MM.1S (cell line): ENCODE data around the gene MTHFD1L.

Experiments used
- DNase-seq: peaks from one replicate; pipeline ENCODE4 v3.0.0-alpha.2; 2015
- H2AFZ ChIP-seq: fragments of 300-600 bp; sonication (generic); 2 replicates; pipeline ENCODE4 v1.6.0; 2016; ENCODE audit warnings: antibody characterized with exemption, low read length
- H3F3A ChIP-seq: fragments of 300-600 bp; sonication (generic); 2 replicates; pipeline ENCODE4 v1.6.1; 2016; ENCODE audit warnings: mild to moderate bottlenecking, antibody characterized with exemption, low read length, moderate library complexity, mixed read lengths; ENCODE audit not compliant: insufficient read depth
- H3K27ac ChIP-seq: fragments of 300-600 bp; sonication (generic); 2 replicates; pipeline ENCODE4 v1.5.1; 2016; ENCODE audit warnings: mild to moderate bottlenecking, low read length
- H3K27me3 ChIP-seq: fragments of 300-600 bp; sonication (generic); replicated peaks from 2 replicates; pipeline ENCODE4 v1.6.0; 2016; ENCODE audit warnings: low read length; ENCODE audit not compliant: insufficient read depth
- H3K36me3 ChIP-seq: fragments of 300-600 bp; sonication (generic); replicated peaks from 2 replicates; pipeline ENCODE4 v1.6.1; 2016; ENCODE audit warnings: mild to moderate bottlenecking, low read length, mixed read lengths; ENCODE audit not compliant: insufficient read depth
- H3K4me1 ChIP-seq: fragments of 300-600 bp; sonication (generic); 2 replicates; pipeline ENCODE4 v1.6.1; 2016; ENCODE audit warnings: low read length, mixed read lengths
- H3K4me2 ChIP-seq: fragments of 300-600 bp; sonication (generic); 2 replicates; pipeline ENCODE4 v1.6.0; 2016; ENCODE audit warnings: low read depth, low read length
- H3K4me3 ChIP-seq: fragments of 300-600 bp; sonication (generic); 2 replicates; pipeline ENCODE4 v1.5.1; 2016; ENCODE audit warnings: low read length, mixed read lengths
- H3K79me2 ChIP-seq: fragments of 300-600 bp; sonication (generic); 2 replicates; pipeline ENCODE4 v1.6.1; 2016; ENCODE audit warnings: mixed run types, low read length, mixed read lengths
- H3K9ac ChIP-seq: fragments of 300-600 bp; sonication (generic); 2 replicates; pipeline ENCODE4 v1.6.1; 2016; ENCODE audit warnings: low read length, mixed read lengths
- H3K9me2 ChIP-seq: fragments of 300-600 bp; sonication (generic); replicated peaks from 2 replicates; pipeline ENCODE4 v1.6.1; 2016; ENCODE audit warnings: mild to moderate bottlenecking, low read length, mixed read lengths; ENCODE audit not compliant: insufficient read depth
- H3K9me3 ChIP-seq: fragments of 300-600 bp; sonication (generic); replicated peaks from 2 replicates; pipeline ENCODE4 v1.6.1; 2016; ENCODE audit warnings: mild to moderate bottlenecking, low read length, mixed read lengths; ENCODE audit not compliant: insufficient read depth
- H4K20me1 ChIP-seq: fragments of 300-600 bp; sonication (generic); 2 replicates; pipeline ENCODE4 v1.6.1; 2016; ENCODE audit warnings: mild to moderate bottlenecking, low read length, moderate library complexity, mixed read lengths; ENCODE audit not compliant: insufficient read depth
- EZH2 ChIP-seq: fragments of 300-600 bp; sonication (generic); optimal IDR thresholded peaks from 2 replicates; pipeline ENCODE3; 2017; ENCODE audit warnings: low read depth, mild to moderate bottlenecking, antibody characterized with exemption, low read length, mixed read lengths
- EZH2phosphoT487 ChIP-seq: fragments of 300-600 bp; sonication (generic); IDR thresholded peaks from 2 replicates; pipeline ENCODE4 v1.6.1; 2018; ENCODE audit warnings: antibody characterized with exemption, low read length
- TF ChIP-seq, protein P1 (sequence below): fragments of 300-600 bp; sonication (generic); IDR thresholded peaks from 2 replicates; pipeline ENCODE4 v1.5.1; 2016; ENCODE audit warnings: antibody characterized with exemption, low read length, mixed read lengths

The MTHFD1L gene

DNA sequence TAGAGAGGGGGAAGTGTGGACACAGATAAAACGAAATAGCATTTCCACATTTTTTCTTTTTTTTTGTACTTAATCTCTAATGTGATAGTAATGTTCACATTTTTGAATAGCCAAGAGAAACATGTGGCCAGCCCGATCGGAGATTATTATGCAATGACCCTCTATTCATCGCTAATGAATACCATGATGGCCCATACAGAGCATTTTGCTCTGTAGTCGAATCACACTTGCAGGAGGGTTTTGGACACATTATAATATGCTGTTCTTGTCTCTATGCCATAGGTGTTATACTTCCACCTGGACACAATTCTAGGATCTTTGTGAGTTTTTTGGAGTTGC, 60.1 kb downstream of the MTHFD1L start:
- Histone ChIP-seq H3K4me2 (no peak overlapping the region), H3K36me3 (no peaks in the 10 kb centered on the region)

GRCh38 chr6:150925976-150926375, 60.5 kb downstream of the MTHFD1L start:
- Histone ChIP-seq H3K36me3 (no peaks in the 10 kb centered on the region), H3K4me2 (no peak overlapping the region), H2AFZ (no peak overlapping the region), H3K9me3 (no peaks in the 10 kb centered on the region), H3K4me3 (no peak overlapping the region), H3K79me2 (no peaks in the 10 kb centered on the region), H3K27me3 (no peaks in the 10 kb centered on the region), H4K20me1 (no peaks in the 10 kb centered on the region), H3K9ac (no peak overlapping the region), H3F3A (no peaks in the 10 kb centered on the region), H3K4me1 (no peaks in the 10 kb centered on the region), H3K27ac (no peak overlapping the region), H3K9me2 (no peaks in the 10 kb centered on the region)
- TF ChIP-seq EZH2phosphoT487 (no peak), EZH2 (no peak)
- TF ChIP-seq, protein P1, sequence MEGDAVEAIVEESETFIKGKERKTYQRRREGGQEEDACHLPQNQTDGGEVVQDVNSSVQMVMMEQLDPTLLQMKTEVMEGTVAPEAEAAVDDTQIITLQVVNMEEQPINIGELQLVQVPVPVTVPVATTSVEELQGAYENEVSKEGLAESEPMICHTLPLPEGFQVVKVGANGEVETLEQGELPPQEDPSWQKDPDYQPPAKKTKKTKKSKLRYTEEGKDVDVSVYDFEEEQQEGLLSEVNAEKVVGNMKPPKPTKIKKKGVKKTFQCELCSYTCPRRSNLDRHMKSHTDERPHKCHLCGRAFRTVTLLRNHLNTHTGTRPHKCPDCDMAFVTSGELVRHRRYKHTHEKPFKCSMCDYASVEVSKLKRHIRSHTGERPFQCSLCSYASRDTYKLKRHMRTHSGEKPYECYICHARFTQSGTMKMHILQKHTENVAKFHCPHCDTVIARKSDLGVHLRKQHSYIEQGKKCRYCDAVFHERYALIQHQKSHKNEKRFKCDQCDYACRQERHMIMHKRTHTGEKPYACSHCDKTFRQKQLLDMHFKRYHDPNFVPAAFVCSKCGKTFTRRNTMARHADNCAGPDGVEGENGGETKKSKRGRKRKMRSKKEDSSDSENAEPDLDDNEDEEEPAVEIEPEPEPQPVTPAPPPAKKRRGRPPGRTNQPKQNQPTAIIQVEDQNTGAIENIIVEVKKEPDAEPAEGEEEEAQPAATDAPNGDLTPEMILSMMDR, result no peak
- DNase-seq, result no peak

More for the DNA sequence above, 60.1 kb downstream of the MTHFD1L start:
- H3K9me3 ChIP-seq, result no peaks in the 10 kb centered on the region
- H3K4me3 ChIP-seq, result no peak overlapping the region
- H3K27me3 ChIP-seq, result no peaks in the 10 kb centered on the region
- H3K27ac ChIP-seq, result no peak overlapping the region
- H3K79me2 ChIP-seq, result no peaks in the 10 kb centered on the region
- H2AFZ ChIP-seq, result no peak overlapping the region
- H3K4me1 ChIP-seq, result no peaks in the 10 kb centered on the region
- no peaks in the 10 kb centered on the region for H3F3A ChIP-seq
- no peak for DNase-seq
- no peaks in the 10 kb centered on the region for H3K9me2 ChIP-seq
- no peaks in the 10 kb centered on the region for H4K20me1 ChIP-seq
- TF ChIP-seq, protein P1, result no peak
- no peak for TF ChIP-seq EZH2phosphoT487
- TF ChIP-seq EZH2, result no peak
- H3K9ac ChIP-seq, result no peak overlapping the region

- Histone ChIP-seq H3K9ac (no peak overlapping the region), H3K4me1 (no peaks in the 10 kb centered on the region), H3K4me2 (no peak overlapping the region), H3F3A (no peaks in the 10 kb centered on the region), H3K9me3 (no peaks in the 10 kb centered on the region), H3K27ac (no peak overlapping the region), H4K20me1 (no peaks in the 10 kb centered on the region), H3K4me3 (no peak overlapping the region), H3K79me2 (no peaks in the 10 kb centered on the region), H3K36me3 (no peaks in the 10 kb centered on the region), H2AFZ (no peak overlapping the region), H3K27me3 (no peaks in the 10 kb centered on the region), H3K9me2 (no peaks in the 10 kb centered on the region)
- no peak for TF ChIP-seq EZH2
- TF ChIP-seq, protein P1, result peak; percentile 28
- no peak for DNase-seq
These were observed 63.4 kb downstream of the MTHFD1L start for GRCh38 chr6:150928882-150929281.

DNA sequence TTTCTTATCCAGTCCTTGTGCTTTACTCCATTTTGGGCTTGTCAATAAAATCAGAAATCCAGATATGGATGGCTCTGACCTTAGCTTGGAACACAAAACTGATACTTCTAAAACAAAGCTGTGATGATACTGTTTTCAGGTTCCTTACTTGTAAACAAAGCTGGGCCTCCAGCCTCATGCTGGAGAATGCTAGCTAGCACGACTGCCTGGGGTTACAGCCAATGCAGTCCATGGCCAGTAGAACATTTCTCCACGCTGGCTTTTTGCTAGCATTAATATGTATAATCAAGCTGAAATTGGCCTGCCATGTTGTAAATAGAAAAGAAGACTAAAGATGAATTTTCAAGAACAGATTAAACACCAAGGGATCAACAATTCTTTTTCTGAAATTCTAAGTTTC, 63.9 kb downstream of the MTHFD1L start:
- Histone ChIP-seq H3K4me3 (no peak overlapping the region), H3K9ac (no peak overlapping the region), H3K27ac (no peak overlapping the region), H2AFZ (no peak overlapping the region), H3K4me2 (no peak overlapping the region), H3K27me3 (no peaks in the 10 kb centered on the region), H4K20me1 (no peaks in the 10 kb centered on the region), H3K9me3 (no peaks in the 10 kb centered on the region), H3K79me2 (no peaks in the 10 kb centered on the region), H3F3A (no peaks in the 10 kb centered on the region), H3K4me1 (no peaks in the 10 kb centered on the region), H3K36me3 (no peaks in the 10 kb centered on the region), H3K9me2 (no peaks in the 10 kb centered on the region)
- TF ChIP-seq EZH2 (no peak), EZH2phosphoT487 (no peak)
- TF ChIP-seq, protein P1, result no peak
- no peak for DNase-seq
